Measurements from ENCODE around the gene LHX3.
"Not testable (repeated sequence)": the region's sequence is repeated elsewhere in the genome, so short reads cannot be mapped to it uniquely, and the experiment has no call there.

The LHX3 gene

GRCh38 chr9:136241542-136241941, 36.6 kb upstream of the LHX3 start:
- no peak for DNase-seq (ENCODE audit: low read depth in 2 of 2)
- no peak overlapping the region for H3K4me3 ChIP-seq (replicated peaks in 1 of 2; ENCODE audit: low read depth in 2 of 2, low read length in 2 of 2)
- TF ChIP-seq CTCF (IDR thresholded peaks at IDR 0.05; ENCODE audit: low read depth, low read length), result no peak

GRCh38 chr9:136240941-136241340, 36.0 kb upstream of the LHX3 start:
- TF ChIP-seq CTCF (IDR thresholded peaks at IDR 0.05; ENCODE audit: low read depth, low read length), result no peak
- no peak overlapping the region for H3K4me3 ChIP-seq (replicated peaks in 1 of 2; ENCODE audit: low read depth in 2 of 2, low read length in 2 of 2)
- DNase-seq (ENCODE audit: low read depth in 2 of 2), result no peak

DNA sequence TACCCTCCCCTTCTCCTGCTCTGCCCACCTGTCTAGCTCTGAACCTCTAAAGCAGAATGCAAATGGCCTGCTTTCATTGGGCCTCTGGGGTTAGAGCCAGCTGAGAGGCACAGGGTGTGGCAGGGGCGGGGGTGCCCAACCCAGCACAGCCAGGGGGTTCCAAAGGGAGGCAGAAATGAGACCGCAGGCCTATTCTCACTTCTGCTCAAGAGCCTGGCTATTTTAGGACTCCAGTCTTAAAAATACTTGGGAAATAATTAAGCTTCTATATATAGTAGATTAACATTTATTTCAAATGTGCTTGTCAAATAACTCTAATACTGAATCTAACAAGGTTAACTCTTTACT, 35.0 kb upstream of the LHX3 start:
- TF ChIP-seq CTCF (IDR thresholded peaks at IDR 0.05; ENCODE audit: low read depth, low read length), result no peak
- no peak overlapping the region for H3K4me3 ChIP-seq (replicated peaks in 1 of 2; ENCODE audit: low read depth in 2 of 2, low read length in 2 of 2)
- no peak for DNase-seq (ENCODE audit: low read depth in 2 of 2)

- DNase-seq (ENCODE audit: low read depth in 2 of 2), result no peak
- no peak for TF ChIP-seq CTCF (IDR thresholded peaks at IDR 0.05; ENCODE audit: low read depth, low read length)
- no peak overlapping the region for H3K4me3 ChIP-seq (replicated peaks in 1 of 2; ENCODE audit: low read depth in 2 of 2, low read length in 2 of 2)
Measured at GRCh38 chr9:136239135-136239982, 34.4 kb upstream of the LHX3 start.

DNA sequence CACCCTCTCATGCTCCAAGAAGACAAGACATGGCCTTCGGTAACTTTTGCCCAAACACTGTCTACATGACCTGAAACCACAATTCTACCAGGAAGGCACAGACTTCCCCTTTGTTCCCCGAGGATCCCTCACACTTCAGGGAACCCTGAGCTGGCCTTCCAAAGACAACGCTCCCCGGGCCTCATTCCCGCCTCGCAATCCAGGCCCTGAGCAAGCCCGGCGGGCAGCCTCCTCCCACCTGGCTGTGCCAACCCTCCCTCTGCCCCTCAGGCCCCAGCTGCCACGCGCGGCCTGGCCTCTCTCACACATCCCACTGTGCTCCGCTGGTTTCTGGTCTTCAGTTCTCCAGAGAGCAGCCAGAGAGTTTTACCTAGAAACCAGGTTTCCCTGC, 33.4 kb upstream of the LHX3 start:
- TF ChIP-seq CTCF (IDR thresholded peaks at IDR 0.05; ENCODE audit: low read depth, low read length), result no peak
- no peak for DNase-seq (ENCODE audit: low read depth in 2 of 2)
- H3K4me3 ChIP-seq (replicated peaks in 1 of 2; ENCODE audit: low read depth in 2 of 2, low read length in 2 of 2), result no peak overlapping the region

DNA sequence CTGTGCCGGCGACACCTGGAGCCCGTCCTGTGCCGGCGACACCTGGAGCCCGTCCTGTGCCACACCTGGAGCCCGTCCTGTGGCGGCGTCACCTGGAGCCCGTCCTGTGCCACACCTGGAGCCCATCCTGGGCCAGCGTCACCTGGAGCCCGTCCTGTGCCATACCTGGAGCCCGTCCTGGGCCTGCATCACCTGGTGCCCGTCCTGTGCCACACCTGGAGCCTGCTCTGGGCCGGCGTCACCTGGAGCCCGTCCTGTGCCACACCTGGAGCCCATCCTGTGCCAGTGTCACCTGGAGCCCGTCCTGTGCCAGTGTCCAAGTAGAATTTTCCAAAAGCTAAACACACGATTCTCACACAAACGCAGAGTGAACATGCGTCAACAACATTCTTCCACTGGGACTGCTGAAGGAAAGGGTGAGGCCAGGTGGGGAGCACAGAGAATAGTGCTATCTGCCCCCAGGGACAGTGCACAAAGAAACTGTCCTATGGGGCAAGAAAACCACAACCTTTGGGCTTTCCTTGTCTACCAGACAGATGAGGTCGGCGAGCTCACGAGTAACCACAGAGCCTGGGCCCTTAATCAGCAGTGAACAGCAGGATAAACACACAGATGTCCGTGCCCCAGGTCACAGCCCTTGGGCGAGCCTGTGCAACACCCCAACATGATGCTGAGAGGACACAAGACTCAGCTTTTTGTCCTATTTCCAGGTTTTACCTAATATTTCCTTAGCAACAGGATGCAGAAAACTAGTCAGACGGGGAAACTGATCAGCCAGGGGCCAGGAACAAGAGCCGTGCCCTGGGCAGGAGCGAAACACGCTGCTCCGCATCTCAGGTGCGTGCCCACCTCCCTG, 32.8 kb upstream of the LHX3 start:
- TF ChIP-seq CTCF (IDR thresholded peaks at IDR 0.05; ENCODE audit: low read depth, low read length), result no peak
- H3K4me3 ChIP-seq (replicated peaks in 1 of 2; ENCODE audit: low read depth in 2 of 2, low read length in 2 of 2), result no peak overlapping the region
- no peak for DNase-seq (ENCODE audit: low read depth in 2 of 2)

- not testable (repeated sequence) for H3K4me3 ChIP-seq (replicated peaks in 1 of 2; ENCODE audit: low read depth in 2 of 2, low read length in 2 of 2); DNase-seq (ENCODE audit: low read depth in 2 of 2)
Measured at GRCh38 chr9:136236471-136237410, 31.8 kb upstream of the LHX3 start.
